A673 (cell line): ENCODE measurements around the gene TMEM150A. TPM values are rescaled to one million over a fixed set of nuclear protein-coding genes. Genes with fewer than 3 reads are reported as not detected.
A peak's percentile ranks its signal among the peaks of the same experiment; 100 is the strongest.

Experiments
- BruUV-seq: library from RNA; stranded (reverse); fragments of 400-500 nt; replicated peaks from 2 replicates; lab custom pipeline; 2021; lab: Mats Ljungman, UMichigan
- CTCF ChIA-PET: fragments of 300-600 bp; sonication (Branson Sonifier 250); formaldehyde crosslinking; loops from one replicate; lab custom pipeline; 2022; ENCODE audit warnings: antibody characterized with exemption; lab: Charles Lee
- POLR2A ChIA-PET: fragments of 300-600 bp; sonication (Branson Sonifier 250); formaldehyde crosslinking; loops from one replicate; lab custom pipeline; 2022; ENCODE audit warnings: antibody characterized with exemption; ENCODE audit not compliant: low non-redundant PET; lab: Charles Lee
- DNase-seq: peaks from one replicate; pipeline ENCODE4 v3.0.0-alpha.2; 2015; ENCODE audit warnings: low spot score
- H3K27ac ChIP-seq: fragments of 200-600 bp; sonication (generic); 2 replicates; pipeline ENCODE4 v1.5.1; 2016; ENCODE audit warnings: mixed run types, low read depth, mild to moderate bottlenecking, mixed read lengths, antibody characterized with exemption, low read length; ENCODE audit not compliant: poor library complexity, severe bottlenecking
- H3K27me3 ChIP-seq: fragments of 200-600 bp; sonication (generic); replicated peaks from 2 replicates; pipeline ENCODE4 v1.6.1; 2017; ENCODE audit warnings: mixed run types, low read depth, mild to moderate bottlenecking, mixed read lengths, antibody characterized with exemption, low read length; ENCODE audit not compliant: insufficient read depth, poor library complexity
- H3K36me3 ChIP-seq: fragments of 200-600 bp; sonication (generic); 2 replicates; pipeline ENCODE4 v1.6.1; 2016; ENCODE audit warnings: mixed run types, mild to moderate bottlenecking, mixed read lengths, antibody characterized with exemption, low read length; ENCODE audit not compliant: insufficient read depth, poor library complexity, severe bottlenecking
- H3K4me1 ChIP-seq: fragments of 200-600 bp; sonication (generic); 2 replicates; pipeline ENCODE4 v1.6.1; 2017; ENCODE audit warnings: mixed run types, mild to moderate bottlenecking, mixed read lengths, antibody characterized with exemption, low read length; ENCODE audit not compliant: insufficient read depth, poor library complexity, severe bottlenecking
- H3K4me3 ChIP-seq: fragments of 200-600 bp; sonication (generic); 2 replicates; pipeline ENCODE4 v1.5.1; 2016; ENCODE audit warnings: low read depth, mixed run types, mild to moderate bottlenecking, mixed read lengths, low read length; ENCODE audit not compliant: poor library complexity, severe bottlenecking
- H3K9me3 ChIP-seq: fragments of 200-600 bp; sonication (generic); 2 replicates; pipeline ENCODE4 v1.6.1; 2016; ENCODE audit warnings: mixed run types, low read depth, mild to moderate bottlenecking, mixed read lengths, antibody characterized with exemption, low read length; ENCODE audit not compliant: poor library complexity, severe bottlenecking
- EZH2 ChIP-seq: fragments of 200-600 bp; sonication (generic); IDR thresholded peaks from 2 replicates; pipeline ENCODE4 v1.6.1; 2017; ENCODE audit warnings: borderline replicate concordance, low read depth, mild to moderate bottlenecking, mixed read lengths, antibody characterized with exemption, low read length; ENCODE audit not compliant: poor library complexity, severe bottlenecking
- intact Hi-C: fragments of 100-400 bp; cut with micrococcal nuclease; formaldehyde crosslinking; loops from one replicate; pipeline ENCODE4 v1.10.0; 2022; ENCODE audit not compliant: unreplicated experiment
- total RNA-seq: library from RNA; stranded (reverse); gene quantifications from 2 replicates; pipeline ENCODE4 v1.2.3, GENCODE V29; 2021
- TF ChIP-seq, protein P1 (sequence below): fragments of 300-800, 200-600 bp; sonication (generic); conservative IDR thresholded peaks from 2 replicates; pipeline ENCODE4 v1.5.1; 2017; ENCODE audit warnings: low read depth, mild to moderate bottlenecking, antibody characterized with exemption, low read length, moderate library complexity, mixed read lengths

The TMEM150A gene
- total RNA-seq, 1 experiment from 2014 or later = 6.6 TPM

DNA sequence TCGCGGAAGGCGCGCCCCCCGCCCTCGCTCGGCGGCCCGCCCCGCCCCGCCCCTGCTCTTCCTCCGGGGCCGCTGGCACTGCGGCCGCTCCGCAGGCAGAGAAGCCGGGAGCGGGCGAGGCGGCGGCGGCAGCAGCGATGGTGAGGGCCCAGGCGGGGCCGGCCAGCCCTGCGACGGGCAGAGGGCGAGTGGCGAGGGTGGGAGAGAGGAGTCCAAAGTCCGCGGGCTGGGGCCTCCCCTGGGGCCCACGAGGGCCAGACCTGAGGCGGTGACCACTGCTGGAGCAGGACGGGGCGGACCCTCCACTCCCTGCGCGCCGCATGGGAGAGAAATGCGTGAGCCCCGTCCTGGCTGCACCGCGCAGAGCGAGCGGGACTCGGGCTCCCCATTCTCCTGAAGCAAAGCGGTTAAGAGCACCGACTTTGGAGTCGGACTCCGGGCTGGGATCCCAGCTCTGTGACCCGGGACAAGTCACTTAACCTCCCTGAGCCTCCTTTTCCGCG is 18.1 kb downstream of the TMEM150A start, which contains the start of gene VAMP5:
VAMP5 (plus strand) TSS at position 78 of the 503 bp plus-strand sequence; CDS start at position 138, 60 bp downstream.
- no TSS peak for BruUV-seq
- H3K27ac ChIP-seq = no peak within 1 kb of the TSS
- intact Hi-C loops = no loop called here
- ChIA-PET CTCF (no interaction called here), POLR2A (no interaction called here)
- H3K36me3 ChIP-seq = no peaks in the 10 kb centered on the region
- H3K9me3 ChIP-seq = no peaks in the 10 kb centered on the region
- peaks cover 24% of the 10 kb centered on the region for H3K4me1 ChIP-seq
- peak within 1 kb of the TSS; percentile 37 for H3K4me3 ChIP-seq
- TF ChIP-seq EZH2 = no peak
- TF ChIP-seq, protein P1, sequence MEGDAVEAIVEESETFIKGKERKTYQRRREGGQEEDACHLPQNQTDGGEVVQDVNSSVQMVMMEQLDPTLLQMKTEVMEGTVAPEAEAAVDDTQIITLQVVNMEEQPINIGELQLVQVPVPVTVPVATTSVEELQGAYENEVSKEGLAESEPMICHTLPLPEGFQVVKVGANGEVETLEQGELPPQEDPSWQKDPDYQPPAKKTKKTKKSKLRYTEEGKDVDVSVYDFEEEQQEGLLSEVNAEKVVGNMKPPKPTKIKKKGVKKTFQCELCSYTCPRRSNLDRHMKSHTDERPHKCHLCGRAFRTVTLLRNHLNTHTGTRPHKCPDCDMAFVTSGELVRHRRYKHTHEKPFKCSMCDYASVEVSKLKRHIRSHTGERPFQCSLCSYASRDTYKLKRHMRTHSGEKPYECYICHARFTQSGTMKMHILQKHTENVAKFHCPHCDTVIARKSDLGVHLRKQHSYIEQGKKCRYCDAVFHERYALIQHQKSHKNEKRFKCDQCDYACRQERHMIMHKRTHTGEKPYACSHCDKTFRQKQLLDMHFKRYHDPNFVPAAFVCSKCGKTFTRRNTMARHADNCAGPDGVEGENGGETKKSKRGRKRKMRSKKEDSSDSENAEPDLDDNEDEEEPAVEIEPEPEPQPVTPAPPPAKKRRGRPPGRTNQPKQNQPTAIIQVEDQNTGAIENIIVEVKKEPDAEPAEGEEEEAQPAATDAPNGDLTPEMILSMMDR = no peak
- no peaks in the 10 kb centered on the region for H3K27me3 ChIP-seq
- DNase-seq = no peak

DNA sequence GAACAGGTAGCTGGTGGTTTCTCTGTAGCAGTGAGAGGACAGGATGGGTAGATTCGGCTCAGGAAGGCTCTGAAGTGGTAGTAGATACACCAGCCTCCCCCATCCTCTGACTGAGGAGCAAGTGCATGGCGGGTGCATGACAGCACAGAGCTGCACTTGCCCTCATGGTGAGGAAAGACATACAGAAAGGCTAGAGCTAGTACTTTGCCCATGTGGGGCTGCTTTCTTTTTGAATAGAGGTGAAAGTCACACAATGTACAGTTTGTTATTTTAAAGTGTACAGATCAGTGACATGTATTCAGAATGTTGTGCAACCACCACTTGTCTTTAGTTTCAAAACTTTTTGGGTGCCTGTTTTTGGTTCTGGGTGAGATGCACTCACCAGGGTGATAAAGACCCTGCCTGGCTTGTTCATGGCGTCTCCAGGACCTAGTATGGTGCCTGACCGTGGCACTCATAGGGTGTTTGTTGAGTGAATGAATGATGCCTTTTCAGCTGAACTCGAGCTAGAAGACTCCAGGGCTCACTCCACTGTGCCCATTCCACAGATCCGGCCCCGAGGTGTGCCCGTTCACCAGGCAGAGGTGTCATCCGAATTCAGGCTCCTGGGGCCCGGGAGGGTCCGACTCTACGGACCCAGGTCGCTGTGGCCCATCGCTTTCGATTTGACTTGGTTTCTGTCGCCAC is 18.7 kb downstream of the TMEM150A start:
- Histone ChIP-seq H3K36me3 (no peaks in the 10 kb centered on the region), H3K4me3 (peak overlapping the region; percentile 37), H3K4me1 (peaks cover 24% of the 10 kb centered on the region), H3K27me3 (no peaks in the 10 kb centered on the region), H3K27ac (no peak overlapping the region), H3K9me3 (no peaks in the 10 kb centered on the region)
- DNase-seq = no peak
- TF ChIP-seq, protein P1 = no peak
- TF ChIP-seq EZH2 = no peak
- BruUV-seq = no TSS peak
- ChIA-PET CTCF (no interaction called here), POLR2A (no interaction called here)
- intact Hi-C loops = no loop called here

DNA sequence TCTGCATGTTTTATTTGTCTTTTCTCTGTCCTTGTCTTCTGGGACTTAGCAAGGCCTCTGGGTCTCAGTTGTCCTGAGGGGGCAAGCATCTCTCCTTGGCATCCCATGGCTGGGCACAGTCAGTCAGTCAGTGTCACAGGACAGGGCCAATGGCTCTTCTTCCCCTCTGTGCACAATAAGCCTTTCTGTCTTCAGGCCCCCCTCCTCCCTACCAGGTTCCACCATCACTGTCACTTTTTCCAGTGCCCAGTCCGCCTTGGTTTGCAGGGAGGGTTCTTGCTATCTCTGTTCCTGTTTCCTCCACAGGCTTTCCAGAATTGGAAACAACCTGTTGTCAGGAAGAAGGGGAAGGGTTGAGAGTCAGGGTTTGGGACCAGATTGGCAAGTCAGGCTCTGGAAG is 20.0 kb downstream of the TMEM150A start:
- CTCF ChIA-PET = no interaction called here
- Histone ChIP-seq H3K27ac (no peak overlapping the region), H3K36me3 (no peaks in the 10 kb centered on the region), H3K4me3 (no peak overlapping the region), H3K27me3 (no peaks in the 10 kb centered on the region), H3K9me3 (no peaks in the 10 kb centered on the region), H3K4me1 (peaks cover 11% of the 10 kb centered on the region)
- POLR2A ChIA-PET = no interaction called here
- no peak for TF ChIP-seq EZH2
- TF ChIP-seq, protein P1 = no peak
- no TSS peak for BruUV-seq
- intact Hi-C loops = no loop called here
- DNase-seq = no peak
